GM19193 (cell line): Measurements from ENCODE around the gene NPHP4.

Experiments used
- POLR2A ChIP-seq: IDR thresholded peaks from 4 replicates; pipeline ENCODE4 v1.6.1; 2011; ENCODE audit not compliant: insufficient read depth, insufficient read length; ENCODE audit errors: extremely low read depth

Gene NPHP4

GRCh38 chr1:5855196-5855897 is 136.9 kb downstream of the NPHP4 start:
- TF ChIP-seq POLR2A: no peak

GRCh38 chr1:5854754-5855153 is 137.5 kb downstream of the NPHP4 start:
- no peak for TF ChIP-seq POLR2A

- TF ChIP-seq POLR2A: no peak
Measured at GRCh38 chr1:5850503-5850902, 141.7 kb downstream of the NPHP4 start.

GRCh38 chr1:5849550-5849949 is 142.7 kb downstream of the NPHP4 start:
- TF ChIP-seq POLR2A: no peak

GRCh38 chr1:5847013-5847659 is 145.1 kb downstream of the NPHP4 start:
- no peak for TF ChIP-seq POLR2A

- no peak for TF ChIP-seq POLR2A
Measured at GRCh38 chr1:5845376-5845775, 146.8 kb downstream of the NPHP4 start.

GRCh38 chr1:5844442-5844841 is 147.8 kb downstream of the NPHP4 start:
- no peak for TF ChIP-seq POLR2A

GRCh38 chr1:5843521-5844096 is 148.6 kb downstream of the NPHP4 start:
- no peak for TF ChIP-seq POLR2A

- no peak for TF ChIP-seq POLR2A
Measured at GRCh38 chr1:5842679-5843078, 149.5 kb downstream of the NPHP4 start.

GRCh38 chr1:5840551-5841001 is 151.6 kb downstream of the NPHP4 start:
- no peak for TF ChIP-seq POLR2A

GRCh38 chr1:5839881-5840550 is 152.2 kb downstream of the NPHP4 start:
- no peak for TF ChIP-seq POLR2A

GRCh38 chr1:5839161-5839880 is 152.9 kb downstream of the NPHP4 start:
- TF ChIP-seq POLR2A: no peak

- no peak for TF ChIP-seq POLR2A
Measured at GRCh38 chr1:5837976-5838653, 154.1 kb downstream of the NPHP4 start.

- TF ChIP-seq POLR2A: no peak
Measured at GRCh38 chr1:5836776-5837440, 155.3 kb downstream of the NPHP4 start.

GRCh38 chr1:5835179-5835562 is 157.1 kb downstream of the NPHP4 start:
- no peak for TF ChIP-seq POLR2A
